ENCODE measurements around the gene FBXW12.

- no peak for TF ChIP-seq CTCF (conservative IDR thresholded peaks at IDR 0.05 in 1 of 2, IDR thresholded peaks at IDR 0.05 in 1 of 2; ENCODE audit: extremely low read depth in 1 of 2, insufficient read depth in 1 of 2, low read depth in 1 of 2, low read length in 2 of 2)
- TF ChIP-seq EZH2 (IDR thresholded peaks at IDR 0.05; ENCODE audit: borderline replicate concordance, low read length), result no peak
Measured at GRCh38 chr3:48431224-48432029, 59.4 kb downstream of the FBXW12 start.
